Loucy (cell line): ENCODE results near the gene SPATA3.

Source experiments
- H2AFZ ChIP-seq: fragments of 200-600 bp; sonication (generic); 2 replicates; pipeline ENCODE4 v1.6.0; 2016; ENCODE audit warnings: antibody characterized with exemption, mild to moderate bottlenecking, low read length, moderate library complexity
- H3F3A ChIP-seq: fragments of 200-600 bp; 2 replicates; pipeline ENCODE4 v1.6.0; 2016; ENCODE audit warnings: antibody characterized with exemption, low read depth, mild to moderate bottlenecking
- H3K27me3 ChIP-seq: fragments of 200-600 bp; sonication (generic); 2 replicates; pipeline ENCODE4 v1.6.1; 2014; ENCODE audit warnings: low read length, mild to moderate bottlenecking; ENCODE audit not compliant: insufficient read depth, poor library complexity, severe bottlenecking
- H3K36me3 ChIP-seq: fragments of 200-600 bp; sonication (generic); 2 replicates; pipeline ENCODE4 v1.6.1; 2016; ENCODE audit warnings: low read length; ENCODE audit not compliant: insufficient read depth
- H3K4me1 ChIP-seq: fragments of 200-600 bp; sonication (generic); 2 replicates; pipeline ENCODE4 v1.5.1; 2014; ENCODE audit warnings: low read length, mild to moderate bottlenecking; ENCODE audit not compliant: insufficient read depth, poor library complexity, severe bottlenecking
- H3K4me2 ChIP-seq: fragments of 200-600 bp; sonication (generic); 2 replicates; pipeline ENCODE4 v1.6.0; 2014; ENCODE audit warnings: antibody characterized with exemption, low read length, low read depth, mild to moderate bottlenecking; ENCODE audit not compliant: poor library complexity, severe bottlenecking
- H3K4me3 ChIP-seq: fragments of 200-600 bp; sonication (generic); 2 replicates; pipeline ENCODE4 v1.5.1; 2014; ENCODE audit warnings: low read length, mild to moderate bottlenecking, mixed read lengths; ENCODE audit not compliant: poor library complexity, severe bottlenecking
- H3K79me2 ChIP-seq: fragments of 200-600 bp; sonication (generic); 2 replicates; pipeline ENCODE4 v1.6.1; 2014; ENCODE audit warnings: low read length; ENCODE audit not compliant: insufficient read depth
- H3K9ac ChIP-seq: fragments of 200-600 bp; sonication (generic); 2 replicates; pipeline ENCODE4 v1.6.0; 2014; ENCODE audit warnings: mild to moderate bottlenecking, low read depth, low read length, moderate library complexity; ENCODE audit not compliant: poor library complexity, severe bottlenecking
- H3K9me2 ChIP-seq: fragments of 200-600 bp; sonication (generic); replicated peaks from 2 replicates; pipeline ENCODE4 v1.6.1; 2016; ENCODE audit warnings: low read depth, low read length, mixed read lengths
- H3K9me3 ChIP-seq: fragments of 200-600 bp; sonication (generic); 2 replicates; pipeline ENCODE4 v1.6.1; 2014; ENCODE audit warnings: mild to moderate bottlenecking, antibody characterized with exemption, low read length, low read depth; ENCODE audit not compliant: insufficient read depth
- H4K20me1 ChIP-seq: fragments of 200-600 bp; sonication (generic); 2 replicates; pipeline ENCODE4 v1.6.0; 2014; ENCODE audit warnings: antibody characterized with exemption, low read length, mild to moderate bottlenecking; ENCODE audit not compliant: insufficient read depth, poor library complexity, severe bottlenecking
- EZH2phosphoT487 ChIP-seq: fragments of 200-600 bp; IDR thresholded peaks from 2 replicates; pipeline ENCODE4 v1.6.1; 2018; ENCODE audit warnings: antibody characterized with exemption, mild to moderate bottlenecking, moderate library complexity, borderline replicate concordance
- TF ChIP-seq, protein P1 (sequence below): fragments of 200-600 bp; sonication (generic); conservative IDR thresholded peaks from 2 replicates; pipeline ENCODE4 v1.5.1; 2014; ENCODE audit warnings: mild to moderate bottlenecking, antibody characterized with exemption, low read length

Gene SPATA3

DNA sequence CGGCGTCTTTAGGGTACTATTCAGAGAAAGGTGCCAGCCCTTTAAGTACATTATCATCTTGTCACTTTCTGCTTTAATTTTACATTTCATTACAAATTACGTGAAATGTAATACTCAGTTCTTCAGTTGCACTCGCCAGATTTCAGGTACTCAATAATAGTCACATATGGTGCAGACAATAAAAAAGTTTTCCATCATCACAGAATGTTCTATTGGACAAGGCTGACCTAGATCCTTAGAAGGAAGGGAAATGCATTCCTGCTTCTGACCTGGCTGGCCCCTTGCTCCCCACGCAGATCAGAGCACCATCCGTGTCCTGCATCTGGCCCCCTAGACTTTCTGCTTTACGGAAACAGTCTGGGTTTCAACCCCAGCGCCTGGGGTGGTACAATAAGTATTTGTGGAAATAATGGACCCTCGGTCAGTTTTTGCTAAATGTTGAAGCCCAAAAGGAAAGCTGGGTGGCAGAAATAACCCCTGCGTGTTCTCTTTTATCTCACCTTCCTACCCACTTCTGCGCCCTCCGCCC, 40.7 kb downstream of the SPATA3 start:
- Histone ChIP-seq H3K4me1 (no peaks in the 10 kb centered on the region), H3K4me3 (no peak overlapping the region), H3K9ac (no peak overlapping the region), H3K9me3 (no peaks in the 10 kb centered on the region), H3K36me3 (no peaks in the 10 kb centered on the region), H3K27me3 (no peaks in the 10 kb centered on the region), H2AFZ (no peak overlapping the region), H3K4me2 (no peak overlapping the region), H4K20me1 (no peaks in the 10 kb centered on the region), H3F3A (no peaks in the 10 kb centered on the region), H3K9me2 (no peaks in the 10 kb centered on the region), H3K79me2 (no peaks in the 10 kb centered on the region)
- TF ChIP-seq, protein P1, sequence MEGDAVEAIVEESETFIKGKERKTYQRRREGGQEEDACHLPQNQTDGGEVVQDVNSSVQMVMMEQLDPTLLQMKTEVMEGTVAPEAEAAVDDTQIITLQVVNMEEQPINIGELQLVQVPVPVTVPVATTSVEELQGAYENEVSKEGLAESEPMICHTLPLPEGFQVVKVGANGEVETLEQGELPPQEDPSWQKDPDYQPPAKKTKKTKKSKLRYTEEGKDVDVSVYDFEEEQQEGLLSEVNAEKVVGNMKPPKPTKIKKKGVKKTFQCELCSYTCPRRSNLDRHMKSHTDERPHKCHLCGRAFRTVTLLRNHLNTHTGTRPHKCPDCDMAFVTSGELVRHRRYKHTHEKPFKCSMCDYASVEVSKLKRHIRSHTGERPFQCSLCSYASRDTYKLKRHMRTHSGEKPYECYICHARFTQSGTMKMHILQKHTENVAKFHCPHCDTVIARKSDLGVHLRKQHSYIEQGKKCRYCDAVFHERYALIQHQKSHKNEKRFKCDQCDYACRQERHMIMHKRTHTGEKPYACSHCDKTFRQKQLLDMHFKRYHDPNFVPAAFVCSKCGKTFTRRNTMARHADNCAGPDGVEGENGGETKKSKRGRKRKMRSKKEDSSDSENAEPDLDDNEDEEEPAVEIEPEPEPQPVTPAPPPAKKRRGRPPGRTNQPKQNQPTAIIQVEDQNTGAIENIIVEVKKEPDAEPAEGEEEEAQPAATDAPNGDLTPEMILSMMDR = no peak
- TF ChIP-seq EZH2phosphoT487 = no peak

GRCh38 chr2:231037202-231037730, 41.3 kb downstream of the SPATA3 start, which contains the start of gene C2orf72:
C2orf72 (plus strand) TSS chr2:231037523; CDS start chr2:231037566, 43 bp downstream.
- Histone ChIP-seq H3K9me2 (no peaks in the 10 kb centered on the region), H3K4me2 (no peak within 1 kb of the TSS), H3K4me3 (no peak within 1 kb of the TSS), H3K9me3 (no peaks in the 10 kb centered on the region), H3K9ac (no peak within 1 kb of the TSS), H4K20me1 (no peaks in the 10 kb centered on the region), H3F3A (no peaks in the 10 kb centered on the region), H3K27me3 (no peaks in the 10 kb centered on the region), H3K36me3 (no peaks in the 10 kb centered on the region), H2AFZ (no peak within 1 kb of the TSS), H3K79me2 (no peaks in the 10 kb centered on the region), H3K4me1 (no peaks in the 10 kb centered on the region)
- TF ChIP-seq, protein P1 = no peak
- no peak for TF ChIP-seq EZH2phosphoT487

DNA sequence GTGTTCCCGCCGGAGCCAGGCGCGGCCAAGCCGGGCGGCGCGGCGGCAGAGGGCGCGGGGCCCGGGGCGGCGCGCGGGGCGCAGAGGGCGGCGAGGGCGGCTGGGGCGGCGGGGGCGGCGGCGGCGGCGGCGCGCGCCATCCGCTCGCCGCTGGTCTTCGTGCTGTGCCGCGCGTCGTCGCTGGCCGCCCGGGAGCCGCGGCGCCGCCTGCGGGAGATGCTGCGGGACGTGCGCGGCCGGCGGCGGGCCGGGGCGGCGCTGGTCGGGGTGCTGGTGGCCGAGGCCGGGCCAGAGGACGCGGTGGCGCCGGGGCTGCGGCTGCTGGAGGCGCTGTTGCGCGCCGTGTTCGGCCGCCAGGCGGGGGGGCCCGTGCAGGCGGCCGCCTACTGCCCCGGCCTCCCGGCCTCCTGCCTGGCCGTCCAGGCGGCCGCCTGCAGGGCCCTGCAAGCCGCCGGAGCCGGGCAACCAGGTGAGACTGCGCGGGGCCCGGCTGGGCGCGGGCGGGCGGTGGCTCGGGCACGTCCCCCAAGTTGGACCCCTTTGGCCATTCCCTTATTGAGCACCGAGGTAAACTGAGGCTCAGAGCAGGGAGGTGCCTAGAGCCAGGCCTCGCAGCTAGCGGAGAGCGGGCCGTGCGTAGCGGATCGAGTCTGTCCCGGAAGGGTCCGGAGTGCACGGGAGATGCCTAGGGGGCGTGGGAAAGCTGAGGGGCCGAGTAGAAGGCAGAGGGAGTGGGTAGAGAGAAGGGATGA, 42.0 kb downstream of the SPATA3 start:
- Histone ChIP-seq H3K9me3 (no peaks in the 10 kb centered on the region), H3K4me2 (no peak overlapping the region), H3K4me1 (no peaks in the 10 kb centered on the region), H3K9ac (no peak overlapping the region), H3K4me3 (no peak overlapping the region), H4K20me1 (no peaks in the 10 kb centered on the region), H3K79me2 (no peaks in the 10 kb centered on the region), H3K9me2 (no peaks in the 10 kb centered on the region), H3F3A (no peaks in the 10 kb centered on the region), H3K27me3 (no peaks in the 10 kb centered on the region), H2AFZ (no peak overlapping the region), H3K36me3 (no peaks in the 10 kb centered on the region)
- TF ChIP-seq, protein P1 = no peak
- TF ChIP-seq EZH2phosphoT487 = no peak
